NCI-H526 treated with DMSO at 0.1 percent for 48 hours (cell line): ENCODE data around the gene SNX30.
A peak's percentile ranks its signal among the peaks of the same experiment; 100 is the strongest.

Experiments
- DNase-seq: peaks from one replicate; lab custom pipeline; 2025; lab: John Stamatoyannopoulos, UW

The SNX30 gene

GRCh38 chr9:112822618-112823017 is 72.1 kb downstream of the SNX30 start:
- no peak for DNase-seq

- no peak for DNase-seq
Observed at GRCh38 chr9:112823257-112823656, 72.7 kb downstream of the SNX30 start.

GRCh38 chr9:112831281-112831851 is 80.8 kb downstream of the SNX30 start:
- DNase-seq, result no peak

GRCh38 chr9:112831969-112832368 is 81.4 kb downstream of the SNX30 start:
- no peak for DNase-seq

GRCh38 chr9:112833081-112833480 is 82.5 kb downstream of the SNX30 start:
- DNase-seq, result no peak

- no peak for DNase-seq
Observed at GRCh38 chr9:112836394-112836793, 85.8 kb downstream of the SNX30 start.

GRCh38 chr9:112838342-112838741 is 87.8 kb downstream of the SNX30 start:
- DNase-seq, result no peak

GRCh38 chr9:112839331-112839730 is 88.8 kb downstream of the SNX30 start:
- DNase-seq, result no peak

GRCh38 chr9:112841261-112841660 is 90.7 kb downstream of the SNX30 start:
- DNase-seq, result no peak

- DNase-seq, result no peak
Observed at GRCh38 chr9:112842555-112842954, 92.0 kb downstream of the SNX30 start.

GRCh38 chr9:112844771-112845542 is 94.4 kb downstream of the SNX30 start:
- DNase-seq, result peak; percentile 0

GRCh38 chr9:112846528-112847488 is 96.2 kb downstream of the SNX30 start:
- DNase-seq, result no peak

- DNase-seq, result no peak
Observed at GRCh38 chr9:112848316-112849151, 98.0 kb downstream of the SNX30 start.

GRCh38 chr9:112849363-112849922 is 98.9 kb downstream of the SNX30 start:
- no peak for DNase-seq

GRCh38 chr9:112850840-112851239 is 100.3 kb downstream of the SNX30 start:
- DNase-seq, result no peak

GRCh38 chr9:112852741-112853504 is 102.4 kb downstream of the SNX30 start:
- DNase-seq, result no peak

GRCh38 chr9:112853882-112854585 is 103.5 kb downstream of the SNX30 start:
- DNase-seq, result no peak

GRCh38 chr9:112854657-112855056 is 104.1 kb downstream of the SNX30 start:
- no peak for DNase-seq

GRCh38 chr9:112856200-112856599 is 105.6 kb downstream of the SNX30 start:
- DNase-seq, result no peak

- DNase-seq, result no peak
Observed at GRCh38 chr9:112856843-112857242, 106.3 kb downstream of the SNX30 start.
